ENCODE measurements around the gene FAM117A.

Gene FAM117A

DNA sequence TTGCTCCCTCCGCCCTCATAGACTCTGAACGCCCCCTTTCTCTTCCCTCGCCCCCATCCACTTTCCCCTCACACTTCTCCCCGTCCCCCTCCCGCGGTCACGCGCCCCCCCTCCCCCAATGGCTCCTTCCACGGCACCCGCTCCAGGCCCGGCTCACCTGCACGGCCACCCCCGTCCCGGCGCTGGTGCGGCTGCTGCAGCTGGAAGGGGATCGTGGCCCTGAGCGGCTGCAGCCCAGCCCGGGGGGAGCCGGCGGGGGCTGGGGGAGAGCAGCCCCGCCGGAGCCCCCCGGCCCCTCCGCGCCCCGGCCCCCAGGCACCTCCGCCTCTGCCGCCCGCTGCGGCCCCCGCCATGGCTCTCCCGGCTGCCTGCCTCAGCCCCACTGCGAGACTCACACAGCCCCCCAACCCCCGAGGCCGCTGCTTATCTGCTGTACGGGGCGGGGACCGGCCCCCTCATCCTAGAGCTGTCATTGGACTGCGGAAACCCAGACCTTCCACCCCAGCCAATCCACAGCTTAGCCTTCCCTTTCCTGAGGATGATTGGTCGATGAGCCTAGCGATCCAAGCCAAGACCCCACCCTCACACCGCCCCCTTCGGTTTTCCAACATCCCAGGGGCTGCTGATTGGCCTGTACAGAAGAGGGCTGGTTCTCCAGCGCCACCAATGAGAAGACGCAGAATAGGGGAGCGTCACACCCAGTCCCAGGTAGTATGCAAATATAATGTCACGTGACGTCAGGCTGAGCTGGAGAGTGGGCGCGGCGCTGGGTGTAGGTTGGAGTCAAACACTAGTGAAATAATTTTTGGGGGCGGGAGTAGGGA, at the start of gene FAM117A (continued):
- TF ChIP-seq, protein P1, sequence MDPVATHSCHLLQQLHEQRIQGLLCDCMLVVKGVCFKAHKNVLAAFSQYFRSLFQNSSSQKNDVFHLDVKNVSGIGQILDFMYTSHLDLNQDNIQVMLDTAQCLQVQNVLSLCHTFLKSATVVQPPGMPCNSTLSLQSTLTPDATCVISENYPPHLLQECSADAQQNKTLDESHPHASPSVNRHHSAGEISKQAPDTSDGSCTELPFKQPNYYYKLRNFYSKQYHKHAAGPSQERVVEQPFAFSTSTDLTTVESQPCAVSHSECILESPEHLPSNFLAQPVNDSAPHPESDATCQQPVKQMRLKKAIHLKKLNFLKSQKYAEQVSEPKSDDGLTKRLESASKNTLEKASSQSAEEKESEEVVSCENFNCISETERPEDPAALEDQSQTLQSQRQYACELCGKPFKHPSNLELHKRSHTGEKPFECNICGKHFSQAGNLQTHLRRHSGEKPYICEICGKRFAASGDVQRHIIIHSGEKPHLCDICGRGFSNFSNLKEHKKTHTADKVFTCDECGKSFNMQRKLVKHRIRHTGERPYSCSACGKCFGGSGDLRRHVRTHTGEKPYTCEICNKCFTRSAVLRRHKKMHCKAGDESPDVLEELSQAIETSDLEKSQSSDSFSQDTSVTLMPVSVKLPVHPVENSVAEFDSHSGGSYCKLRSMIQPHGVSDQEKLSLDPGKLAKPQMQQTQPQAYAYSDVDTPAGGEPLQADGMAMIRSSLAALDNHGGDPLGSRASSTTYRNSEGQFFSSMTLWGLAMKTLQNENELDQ (tag by site-specific recombination; IDR thresholded peaks at IDR 0.05; ENCODE audit: low read depth), result no peak
- TF ChIP-seq SP3 (tag by site-specific recombination; IDR thresholded peaks at IDR 0.05), result peak; percentile 92
- no peak for TF ChIP-seq ZNF394 (tag by site-specific recombination; IDR thresholded peaks at IDR 0.05; ENCODE audit: borderline replicate concordance)
- TF ChIP-seq ZNF138 (tag by site-specific recombination; IDR thresholded peaks at IDR 0.05; ENCODE audit: borderline replicate concordance), result no peak
- no peak for TF ChIP-seq KLF16 (tag by site-specific recombination; IDR thresholded peaks at IDR 0.05)
- no peak for TF ChIP-seq ZNF132 (tag by site-specific recombination; IDR thresholded peaks at IDR 0.05; ENCODE audit: borderline replicate concordance)
- TF ChIP-seq, protein P2, sequence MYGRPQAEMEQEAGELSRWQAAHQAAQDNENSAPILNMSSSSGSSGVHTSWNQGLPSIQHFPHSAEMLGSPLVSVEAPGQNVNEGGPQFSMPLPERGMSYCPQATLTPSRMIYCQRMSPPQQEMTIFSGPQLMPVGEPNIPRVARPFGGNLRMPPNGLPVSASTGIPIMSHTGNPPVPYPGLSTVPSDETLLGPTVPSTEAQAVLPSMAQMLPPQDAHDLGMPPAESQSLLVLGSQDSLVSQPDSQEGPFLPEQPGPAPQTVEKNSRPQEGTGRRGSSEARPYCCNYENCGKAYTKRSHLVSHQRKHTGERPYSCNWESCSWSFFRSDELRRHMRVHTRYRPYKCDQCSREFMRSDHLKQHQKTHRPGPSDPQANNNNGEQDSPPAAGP (tag by site-specific recombination; IDR thresholded peaks at IDR 0.05), result no peak
- TF ChIP-seq GLI4 (tag by site-specific recombination; IDR thresholded peaks at IDR 0.05), result no peak
- TF ChIP-seq, protein P3, sequence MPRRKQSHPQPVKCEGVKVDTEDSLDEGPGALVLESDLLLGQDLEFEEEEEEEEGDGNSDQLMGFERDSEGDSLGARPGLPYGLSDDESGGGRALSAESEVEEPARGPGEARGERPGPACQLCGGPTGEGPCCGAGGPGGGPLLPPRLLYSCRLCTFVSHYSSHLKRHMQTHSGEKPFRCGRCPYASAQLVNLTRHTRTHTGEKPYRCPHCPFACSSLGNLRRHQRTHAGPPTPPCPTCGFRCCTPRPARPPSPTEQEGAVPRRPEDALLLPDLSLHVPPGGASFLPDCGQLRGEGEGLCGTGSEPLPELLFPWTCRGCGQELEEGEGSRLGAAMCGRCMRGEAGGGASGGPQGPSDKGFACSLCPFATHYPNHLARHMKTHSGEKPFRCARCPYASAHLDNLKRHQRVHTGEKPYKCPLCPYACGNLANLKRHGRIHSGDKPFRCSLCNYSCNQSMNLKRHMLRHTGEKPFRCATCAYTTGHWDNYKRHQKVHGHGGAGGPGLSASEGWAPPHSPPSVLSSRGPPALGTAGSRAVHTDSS (tag by site-specific recombination; IDR thresholded peaks at IDR 0.05), result no peak
- TF ChIP-seq, protein P4, sequence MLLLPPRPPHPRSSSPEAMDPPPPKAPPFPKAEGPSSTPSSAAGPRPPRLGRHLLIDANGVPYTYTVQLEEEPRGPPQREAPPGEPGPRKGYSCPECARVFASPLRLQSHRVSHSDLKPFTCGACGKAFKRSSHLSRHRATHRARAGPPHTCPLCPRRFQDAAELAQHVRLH (tag by site-specific recombination; IDR thresholded peaks at IDR 0.05), result no peak
- TF ChIP-seq, protein P5, sequence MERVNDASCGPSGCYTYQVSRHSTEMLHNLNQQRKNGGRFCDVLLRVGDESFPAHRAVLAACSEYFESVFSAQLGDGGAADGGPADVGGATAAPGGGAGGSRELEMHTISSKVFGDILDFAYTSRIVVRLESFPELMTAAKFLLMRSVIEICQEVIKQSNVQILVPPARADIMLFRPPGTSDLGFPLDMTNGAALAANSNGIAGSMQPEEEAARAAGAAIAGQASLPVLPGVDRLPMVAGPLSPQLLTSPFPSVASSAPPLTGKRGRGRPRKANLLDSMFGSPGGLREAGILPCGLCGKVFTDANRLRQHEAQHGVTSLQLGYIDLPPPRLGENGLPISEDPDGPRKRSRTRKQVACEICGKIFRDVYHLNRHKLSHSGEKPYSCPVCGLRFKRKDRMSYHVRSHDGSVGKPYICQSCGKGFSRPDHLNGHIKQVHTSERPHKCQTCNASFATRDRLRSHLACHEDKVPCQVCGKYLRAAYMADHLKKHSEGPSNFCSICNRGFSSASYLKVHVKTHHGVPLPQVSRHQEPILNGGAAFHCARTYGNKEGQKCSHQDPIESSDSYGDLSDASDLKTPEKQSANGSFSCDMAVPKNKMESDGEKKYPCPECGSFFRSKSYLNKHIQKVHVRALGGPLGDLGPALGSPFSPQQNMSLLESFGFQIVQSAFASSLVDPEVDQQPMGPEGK (tag by site-specific recombination; IDR thresholded peaks at IDR 0.05), result peak; percentile 60
- no peak for TF ChIP-seq ZNF48 (tag by site-specific recombination; IDR thresholded peaks at IDR 0.05)
- TF ChIP-seq, protein P6, sequence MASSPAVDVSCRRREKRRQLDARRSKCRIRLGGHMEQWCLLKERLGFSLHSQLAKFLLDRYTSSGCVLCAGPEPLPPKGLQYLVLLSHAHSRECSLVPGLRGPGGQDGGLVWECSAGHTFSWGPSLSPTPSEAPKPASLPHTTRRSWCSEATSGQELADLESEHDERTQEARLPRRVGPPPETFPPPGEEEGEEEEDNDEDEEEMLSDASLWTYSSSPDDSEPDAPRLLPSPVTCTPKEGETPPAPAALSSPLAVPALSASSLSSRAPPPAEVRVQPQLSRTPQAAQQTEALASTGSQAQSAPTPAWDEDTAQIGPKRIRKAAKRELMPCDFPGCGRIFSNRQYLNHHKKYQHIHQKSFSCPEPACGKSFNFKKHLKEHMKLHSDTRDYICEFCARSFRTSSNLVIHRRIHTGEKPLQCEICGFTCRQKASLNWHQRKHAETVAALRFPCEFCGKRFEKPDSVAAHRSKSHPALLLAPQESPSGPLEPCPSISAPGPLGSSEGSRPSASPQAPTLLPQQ (tag by site-specific recombination; IDR thresholded peaks at IDR 0.05), result no peak
- TF ChIP-seq, protein P7, sequence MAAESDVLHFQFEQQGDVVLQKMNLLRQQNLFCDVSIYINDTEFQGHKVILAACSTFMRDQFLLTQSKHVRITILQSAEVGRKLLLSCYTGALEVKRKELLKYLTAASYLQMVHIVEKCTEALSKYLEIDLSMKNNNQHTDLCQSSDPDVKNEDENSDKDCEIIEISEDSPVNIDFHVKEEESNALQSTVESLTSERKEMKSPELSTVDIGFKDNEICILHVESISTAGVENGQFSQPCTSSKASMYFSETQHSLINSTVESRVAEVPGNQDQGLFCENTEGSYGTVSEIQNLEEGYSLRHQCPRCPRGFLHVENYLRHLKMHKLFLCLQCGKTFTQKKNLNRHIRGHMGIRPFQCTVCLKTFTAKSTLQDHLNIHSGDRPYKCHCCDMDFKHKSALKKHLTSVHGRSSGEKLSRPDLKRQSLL (tag by site-specific recombination; IDR thresholded peaks at IDR 0.05), result no peak
- TF ChIP-seq, protein P8, sequence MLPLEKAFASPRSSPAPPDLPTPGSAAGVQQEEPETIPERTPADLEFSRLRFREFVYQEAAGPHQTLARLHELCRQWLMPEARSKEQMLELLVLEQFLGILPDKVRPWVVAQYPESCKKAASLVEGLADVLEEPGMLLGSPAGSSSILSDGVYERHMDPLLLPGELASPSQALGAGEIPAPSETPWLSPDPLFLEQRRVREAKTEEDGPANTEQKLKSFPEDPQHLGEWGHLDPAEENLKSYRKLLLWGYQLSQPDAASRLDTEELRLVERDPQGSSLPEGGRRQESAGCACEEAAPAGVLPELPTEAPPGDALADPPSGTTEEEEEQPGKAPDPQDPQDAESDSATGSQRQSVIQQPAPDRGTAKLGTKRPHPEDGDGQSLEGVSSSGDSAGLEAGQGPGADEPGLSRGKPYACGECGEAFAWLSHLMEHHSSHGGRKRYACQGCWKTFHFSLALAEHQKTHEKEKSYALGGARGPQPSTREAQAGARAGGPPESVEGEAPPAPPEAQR (tag by site-specific recombination; IDR thresholded peaks at IDR 0.05), result no peak
- TF ChIP-seq ZNF274 (IDR thresholded peaks at IDR 0.05; ENCODE audit: low read length), result no peak
- TF ChIP-seq ZNF274 (tag by site-specific recombination; IDR thresholded peaks at IDR 0.05; ENCODE audit: borderline replicate concordance), result no peak
- TF ChIP-seq, protein P9, sequence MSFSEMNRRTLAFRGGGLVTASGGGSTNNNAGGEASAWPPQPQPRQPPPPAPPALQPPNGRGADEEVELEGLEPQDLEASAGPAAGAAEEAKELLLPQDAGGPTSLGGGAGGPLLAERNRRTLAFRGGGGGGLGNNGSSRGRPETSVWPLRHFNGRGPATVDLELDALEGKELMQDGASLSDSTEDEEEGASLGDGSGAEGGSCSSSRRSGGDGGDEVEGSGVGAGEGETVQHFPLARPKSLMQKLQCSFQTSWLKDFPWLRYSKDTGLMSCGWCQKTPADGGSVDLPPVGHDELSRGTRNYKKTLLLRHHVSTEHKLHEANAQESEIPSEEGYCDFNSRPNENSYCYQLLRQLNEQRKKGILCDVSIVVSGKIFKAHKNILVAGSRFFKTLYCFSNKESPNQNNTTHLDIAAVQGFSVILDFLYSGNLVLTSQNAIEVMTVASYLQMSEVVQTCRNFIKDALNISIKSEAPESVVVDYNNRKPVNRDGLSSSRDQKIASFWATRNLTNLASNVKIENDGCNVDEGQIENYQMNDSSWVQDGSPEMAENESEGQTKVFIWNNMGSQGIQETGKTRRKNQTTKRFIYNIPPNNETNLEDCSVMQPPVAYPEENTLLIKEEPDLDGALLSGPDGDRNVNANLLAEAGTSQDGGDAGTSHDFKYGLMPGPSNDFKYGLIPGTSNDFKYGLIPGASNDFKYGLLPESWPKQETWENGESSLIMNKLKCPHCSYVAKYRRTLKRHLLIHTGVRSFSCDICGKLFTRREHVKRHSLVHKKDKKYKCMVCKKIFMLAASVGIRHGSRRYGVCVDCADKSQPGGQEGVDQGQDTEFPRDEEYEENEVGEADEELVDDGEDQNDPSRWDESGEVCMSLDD (tag by site-specific recombination; IDR thresholded peaks at IDR 0.05), result peak; percentile 18; the same call in 1 of the 2 replicates
- no peak for TF ChIP-seq ZNF391 (tag by site-specific recombination; IDR thresholded peaks at IDR 0.05; ENCODE audit: borderline replicate concordance, low read depth)
- peak; percentile 89 for TF ChIP-seq GLIS2 (tag by site-specific recombination; IDR thresholded peaks at IDR 0.05)
- peak; percentile 28; the same call in 1 of the 2 replicates for TF ChIP-seq ZBTB21 (tag by site-specific recombination; IDR thresholded peaks at IDR 0.05)
- TF ChIP-seq SCRT1 (tag by site-specific recombination; IDR thresholded peaks at IDR 0.05; ENCODE audit: borderline replicate concordance), result no peak
- TF ChIP-seq ZNF701 (tag by site-specific recombination; IDR thresholded peaks at IDR 0.05), result no peak
- no peak for TF ChIP-seq ZNF530 (tag by site-specific recombination; IDR thresholded peaks at IDR 0.05; ENCODE audit: low read depth)
